Measurements from ENCODE around the gene EEF1B2.
"Not testable (repeated sequence)": the region's sequence is repeated elsewhere in the genome, so short reads cannot be mapped to it uniquely, and the experiment has no call there.

The EEF1B2 gene

GRCh38 chr2:206189691-206190090 is 30.0 kb downstream of the EEF1B2 start:
- Mint-ChIP-seq H3K9me3 (no peaks in the 10 kb centered on the region), H3K4me3 (no peak overlapping the region), H3K4me1 (no peaks in the 10 kb centered on the region), H3K27me3 (peaks cover 11% of the 10 kb centered on the region), H3K36me3 (no peaks in the 10 kb centered on the region), H3K27ac (no peak overlapping the region)
- no peak for DNase-seq
- CTCF ChIA-PET, result no interaction called here

GRCh38 chr2:206190111-206190510 is 30.4 kb downstream of the EEF1B2 start:
- no peak overlapping the region for H3K27ac Mint-ChIP-seq
- DNase-seq, result no peak
- CTCF ChIA-PET, result no interaction called here
- no peaks in the 10 kb centered on the region for H3K4me1 Mint-ChIP-seq
- no peaks in the 10 kb centered on the region for H3K36me3 Mint-ChIP-seq
- H3K27me3 Mint-ChIP-seq, result peaks cover 11% of the 10 kb centered on the region
- H3K9me3 Mint-ChIP-seq, result no peaks in the 10 kb centered on the region
- H3K4me3 Mint-ChIP-seq, result no peak overlapping the region

GRCh38 chr2:206190689-206191088 is 31.0 kb downstream of the EEF1B2 start:
- no peaks in the 10 kb centered on the region for H3K36me3 Mint-ChIP-seq
- H3K27ac Mint-ChIP-seq, result no peak overlapping the region
- H3K9me3 Mint-ChIP-seq, result no peaks in the 10 kb centered on the region
- H3K4me3 Mint-ChIP-seq, result no peak overlapping the region
- peaks cover 11% of the 10 kb centered on the region for H3K27me3 Mint-ChIP-seq
- no peaks in the 10 kb centered on the region for H3K4me1 Mint-ChIP-seq
- no peak for DNase-seq
- CTCF ChIA-PET, result no interaction called here

- Mint-ChIP-seq H3K27me3 (peaks cover 9% of the 10 kb centered on the region), H3K4me3 (no peak overlapping the region), H3K9me3 (no peaks in the 10 kb centered on the region), H3K4me1 (no peaks in the 10 kb centered on the region), H3K36me3 (no peaks in the 10 kb centered on the region), H3K27ac (no peak overlapping the region)
- CTCF ChIA-PET, result no interaction called here
- DNase-seq, result no peak
These were observed 32.5 kb downstream of the EEF1B2 start for GRCh38 chr2:206192157-206192556.

GRCh38 chr2:206193671-206194357 is 34.1 kb downstream of the EEF1B2 start:
- H3K36me3 Mint-ChIP-seq, result no peaks in the 10 kb centered on the region
- no peak for DNase-seq
- no peaks in the 10 kb centered on the region for H3K9me3 Mint-ChIP-seq
- CTCF ChIA-PET, result no interaction called here
- no peaks in the 10 kb centered on the region for H3K4me1 Mint-ChIP-seq
- peaks cover 11% of the 10 kb centered on the region for H3K27me3 Mint-ChIP-seq
- H3K4me3 Mint-ChIP-seq, result no peak overlapping the region
- no peak overlapping the region for H3K27ac Mint-ChIP-seq

- Mint-ChIP-seq H3K4me3 (no peak overlapping the region), H3K27ac (no peak overlapping the region), H3K36me3 (no peaks in the 10 kb centered on the region), H3K9me3 (no peaks in the 10 kb centered on the region), H3K4me1 (no peaks in the 10 kb centered on the region), H3K27me3 (peaks cover 11% of the 10 kb centered on the region)
- no peak for DNase-seq
- CTCF ChIA-PET, result no interaction called here
These were observed 39.0 kb downstream of the EEF1B2 start for GRCh38 chr2:206198677-206199076.

- CTCF ChIA-PET, result no interaction called here
- no peaks in the 10 kb centered on the region for H3K4me1 Mint-ChIP-seq
- H3K27me3 Mint-ChIP-seq, result peaks cover 11% of the 10 kb centered on the region
- no peak for DNase-seq
- no peaks in the 10 kb centered on the region for H3K9me3 Mint-ChIP-seq
- H3K4me3 Mint-ChIP-seq, result no peak overlapping the region
- no peak overlapping the region for H3K27ac Mint-ChIP-seq
- no peaks in the 10 kb centered on the region for H3K36me3 Mint-ChIP-seq
These were observed 41.6 kb downstream of the EEF1B2 start for GRCh38 chr2:206201075-206201848.

GRCh38 chr2:206202446-206202845 is 42.8 kb downstream of the EEF1B2 start:
- no peaks in the 10 kb centered on the region for H3K36me3 Mint-ChIP-seq
- CTCF ChIA-PET, result no interaction called here
- peaks cover 2% of the 10 kb centered on the region for H3K4me1 Mint-ChIP-seq
- no peak overlapping the region for H3K4me3 Mint-ChIP-seq
- no peaks in the 10 kb centered on the region for H3K9me3 Mint-ChIP-seq
- H3K27ac Mint-ChIP-seq, result no peak overlapping the region
- H3K27me3 Mint-ChIP-seq, result peaks cover 7% of the 10 kb centered on the region
- no peak for DNase-seq

- Mint-ChIP-seq H3K27ac (no peak overlapping the region), H3K27me3 (peaks cover 7% of the 10 kb centered on the region), H3K36me3 (no peaks in the 10 kb centered on the region), H3K4me1 (peaks cover 2% of the 10 kb centered on the region), H3K9me3 (no peaks in the 10 kb centered on the region), H3K4me3 (no peak overlapping the region)
- DNase-seq, result no peak
- CTCF ChIA-PET, result interaction anchor here (0.5 kb wide), 1 partner anchor 190 kb away, joined by 3 read pairs; no protein-coding TSS in a partner anchor
These were observed 43.6 kb downstream of the EEF1B2 start for GRCh38 chr2:206203331-206203730.

- H3K9me3 Mint-ChIP-seq, result no peaks in the 10 kb centered on the region
- H3K4me1 Mint-ChIP-seq, result peaks cover 2% of the 10 kb centered on the region
- H3K27ac Mint-ChIP-seq, result no peak overlapping the region
- no peak overlapping the region for H3K4me3 Mint-ChIP-seq
- no peak for DNase-seq
- CTCF ChIA-PET, result no interaction called here
- H3K27me3 Mint-ChIP-seq, result peaks cover under 1% of the 10 kb centered on the region
- H3K36me3 Mint-ChIP-seq, result no peaks in the 10 kb centered on the region
These were observed 45.0 kb downstream of the EEF1B2 start for GRCh38 chr2:206204710-206205109.

- H3K27me3 Mint-ChIP-seq, DNase-seq, CTCF ChIA-PET, H3K36me3 Mint-ChIP-seq, H3K4me3 Mint-ChIP-seq, H3K27ac Mint-ChIP-seq, H3K4me1 Mint-ChIP-seq, H3K9me3 Mint-ChIP-seq: not testable (repeated sequence)
These were observed 47.6 kb downstream of the EEF1B2 start for GRCh38 chr2:206207316-206207715.

- CTCF ChIA-PET, result no interaction called here
- peaks cover 4% of the 10 kb centered on the region for H3K27me3 Mint-ChIP-seq
These were observed 49.2 kb downstream of the EEF1B2 start for GRCh38 chr2:206208900-206209299.

GRCh38 chr2:206211657-206212255 is 52.1 kb downstream of the EEF1B2 start:
- no peak overlapping the region for H3K27ac Mint-ChIP-seq
- no peaks in the 10 kb centered on the region for H3K36me3 Mint-ChIP-seq
- peaks cover 9% of the 10 kb centered on the region for H3K27me3 Mint-ChIP-seq
- no peaks in the 10 kb centered on the region for H3K9me3 Mint-ChIP-seq
- CTCF ChIA-PET, result no interaction called here
- DNase-seq, result no peak
- H3K4me1 Mint-ChIP-seq, result no peaks in the 10 kb centered on the region
- no peak overlapping the region for H3K4me3 Mint-ChIP-seq

More at GRCh38 chr2:206208900-206209299, 49.2 kb downstream of the EEF1B2 start:
- Mint-ChIP-seq H3K4me1 (peaks cover 2% of the 10 kb centered on the region), H3K4me3 (no peak overlapping the region), H3K9me3 (no peaks in the 10 kb centered on the region), H3K27ac (no peak overlapping the region), H3K36me3 (no peaks in the 10 kb centered on the region)
- DNase-seq, result no peak

Data from activated naive CD4-positive, alpha-beta T cell treated with anti-CD3 and anti-CD28 coated beads, Interleukin-2, amount 10 ng/mL, durations not matched to agents 7 days and 5 days (primary cell).